Thyroid gland (tissue), 4 donors: Measurements from ENCODE around the gene FKBP15. TPM values are rescaled to one million over a fixed set of nuclear protein-coding genes. Genes with fewer than 3 reads are reported as not detected.

Source experiments
- DNase-seq, 2 donors: peaks; one replicate each; pipeline ENCODE4 v3.0.0-alpha.2; 2019
- H3K27ac ChIP-seq, 3 donors: fragments of 200-600 bp; sonication (generic); 1 replicate in 2 of 3; 2 replicates in 1 of 3; pipeline ENCODE4 v1.5.1; 2016 to 2019; ENCODE audit warnings: mild to moderate bottlenecking in 1 of 3, moderate library complexity in 1 of 3
- H3K27me3 ChIP-seq: fragments of 200-600 bp; sonication (generic); one replicate; pipeline ENCODE4 v1.5.1; 2019
- H3K36me3 ChIP-seq, 2 donors: fragments of 200-600 bp; sonication (generic); one replicate each; pipeline ENCODE4 v1.5.1; 2016 to 2019
- H3K4me1 ChIP-seq, 2 donors: fragments of 200-600 bp; sonication (generic); one replicate each; pipeline ENCODE4 v1.5.1; 2017 to 2019
- H3K4me3 ChIP-seq, 3 donors: fragments of 200-600 bp; sonication (generic); replicated peaks in 1 of 3; 1 replicate in 2 of 3; 2 replicates in 1 of 3; pipeline ENCODE4 v1.5.1; 2016; ENCODE audit warnings: mild to moderate bottlenecking in 1 of 3
- H3K9me3 ChIP-seq: fragments of 200-600 bp; sonication (generic); one replicate; pipeline ENCODE4 v1.5.1; 2017
- POLR2A ChIP-seq, 2 donors: fragments of 450-650 bp; IDR thresholded peaks; one replicate each; pipeline ENCODE4 v1.6.1; 2017; ENCODE audit warnings: antibody characterized with exemption in 2 of 2, mild to moderate bottlenecking in 2 of 2, moderate library complexity in 1 of 2
- WGBS, 2 donors: methylation state at CpG; one replicate each; pipeline ENCODE4 v1.1.5; 2017; 5-methylcytosine and 5-hydroxymethylcytosine counted together
- intact Hi-C: fragments of 100-400 bp; cut with DNase I; formaldehyde crosslinking; loops from one replicate; pipeline ENCODE4 v1.15.1; 2023
- total RNA-seq, 4 donors: library from RNA; depleted of rRNA; stranded (reverse); fragments of >200 nt; gene quantifications; one replicate each; pipeline ENCODE4 v1.2.3, GENCODE V29; 2016
- TF ChIP-seq, protein P1 (sequence below), 6 experiments: fragments of 200-600 bp in 3 of 6; fragments of 450-650 bp in 3 of 6; sonication (generic) in 3 of 6; IDR thresholded peaks; one replicate each; pipeline ENCODE4 v1.5.1; 2016 to 2019; ENCODE audit warnings: antibody characterized with exemption in 6 of 6, mild to moderate bottlenecking in 2 of 6, inconsistent platforms in 1 of 6, moderate library complexity in 1 of 6

The FKBP15 gene
- total RNA-seq, 4 donors from 2014 or later: 25.0 to 30.6 (median 29.1) TPM

DNA sequence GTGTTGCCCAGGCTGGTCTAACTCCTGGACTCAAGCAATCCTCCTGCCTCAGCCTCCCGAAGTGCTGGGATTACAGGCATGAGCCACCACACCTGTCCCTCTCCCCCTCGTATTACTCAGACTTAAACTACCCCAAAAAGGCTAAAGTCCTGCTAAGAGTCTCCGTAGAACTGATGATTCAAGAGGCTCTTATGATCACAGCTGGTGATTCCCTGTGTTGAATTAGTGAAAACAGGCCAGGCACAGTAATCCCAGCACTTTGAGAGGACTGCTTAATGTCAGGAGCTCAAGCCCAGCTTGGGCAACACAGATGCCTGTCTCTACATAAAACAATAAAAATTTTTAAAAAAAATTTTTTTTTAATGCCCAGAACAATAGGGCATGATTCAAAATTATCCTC lies 45.1 kb upstream of the FKBP15 start:
- Histone ChIP-seq H3K36me3 (peaks cover 17 to 40% of the 10 kb centered on the region in 2 donors), H3K27ac (no peak overlapping the region), H3K9me3 (no peaks in the 10 kb centered on the region), H3K4me3 (no peak overlapping the region), H3K27me3 (no peaks in the 10 kb centered on the region), H3K4me1 (no peaks in the 10 kb centered on the region)
- 74 to 86% methylated on average over 3 of the region's 3 CpGs for WGBS, 2 donors
- DNase-seq: no peak
- intact Hi-C loops: no loop called here
- TF ChIP-seq, protein P1, sequence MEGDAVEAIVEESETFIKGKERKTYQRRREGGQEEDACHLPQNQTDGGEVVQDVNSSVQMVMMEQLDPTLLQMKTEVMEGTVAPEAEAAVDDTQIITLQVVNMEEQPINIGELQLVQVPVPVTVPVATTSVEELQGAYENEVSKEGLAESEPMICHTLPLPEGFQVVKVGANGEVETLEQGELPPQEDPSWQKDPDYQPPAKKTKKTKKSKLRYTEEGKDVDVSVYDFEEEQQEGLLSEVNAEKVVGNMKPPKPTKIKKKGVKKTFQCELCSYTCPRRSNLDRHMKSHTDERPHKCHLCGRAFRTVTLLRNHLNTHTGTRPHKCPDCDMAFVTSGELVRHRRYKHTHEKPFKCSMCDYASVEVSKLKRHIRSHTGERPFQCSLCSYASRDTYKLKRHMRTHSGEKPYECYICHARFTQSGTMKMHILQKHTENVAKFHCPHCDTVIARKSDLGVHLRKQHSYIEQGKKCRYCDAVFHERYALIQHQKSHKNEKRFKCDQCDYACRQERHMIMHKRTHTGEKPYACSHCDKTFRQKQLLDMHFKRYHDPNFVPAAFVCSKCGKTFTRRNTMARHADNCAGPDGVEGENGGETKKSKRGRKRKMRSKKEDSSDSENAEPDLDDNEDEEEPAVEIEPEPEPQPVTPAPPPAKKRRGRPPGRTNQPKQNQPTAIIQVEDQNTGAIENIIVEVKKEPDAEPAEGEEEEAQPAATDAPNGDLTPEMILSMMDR (IDR thresholded peaks at IDR 0.05): no peak
- no peak for TF ChIP-seq POLR2A (IDR thresholded peaks at IDR 0.05)

DNA sequence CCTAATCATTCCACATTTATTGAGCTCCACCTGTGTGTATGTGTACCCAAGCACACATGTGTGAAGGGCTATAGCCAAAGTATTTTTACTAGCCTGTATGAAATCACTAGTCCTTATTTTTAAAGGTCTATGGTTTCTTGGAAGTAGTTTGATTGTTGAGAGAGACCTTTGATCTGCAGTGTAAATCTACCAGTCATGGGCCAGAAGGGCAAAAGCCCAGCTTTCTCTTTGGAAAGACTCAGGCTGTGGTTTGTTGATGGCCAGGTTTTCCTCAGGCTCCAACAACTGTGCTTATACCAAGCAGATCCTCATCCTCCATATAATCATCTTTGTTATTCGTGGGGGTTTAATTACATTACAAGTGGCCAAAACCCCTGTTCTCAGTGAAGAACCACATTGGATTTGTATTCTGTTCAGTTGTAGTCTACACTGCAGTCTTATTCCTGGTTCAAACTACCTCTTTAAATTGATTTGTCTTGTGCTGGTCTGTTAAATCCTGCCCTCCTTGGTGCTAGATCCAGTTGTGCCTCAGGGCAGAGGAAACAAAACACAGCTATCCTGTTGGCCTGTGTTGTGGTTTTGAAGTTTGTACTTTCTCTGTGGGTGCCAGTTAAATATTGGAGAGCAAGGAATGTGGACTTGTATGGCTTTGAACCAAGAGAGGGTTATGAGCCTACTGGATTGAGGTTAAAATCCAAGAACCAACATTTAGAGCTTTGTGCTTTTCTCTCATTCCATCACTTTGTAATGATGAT lies 41.0 kb upstream of the FKBP15 start:
- Histone ChIP-seq H3K4me1 (no peaks in the 10 kb centered on the region), H3K27me3 (no peaks in the 10 kb centered on the region), H3K36me3 (peaks cover 8 to 14% of the 10 kb centered on the region in 2 donors), H3K27ac (no peak overlapping the region), H3K9me3 (no peaks in the 10 kb centered on the region), H3K4me3 (no peak overlapping the region)
- 87 to 100% methylated on average over 1 of the region's 1 CpG for WGBS, 2 donors
- intact Hi-C loops: no loop called here
- TF ChIP-seq, protein P1 (IDR thresholded peaks at IDR 0.05): no peak
- TF ChIP-seq POLR2A (IDR thresholded peaks at IDR 0.05): no peak
- no peak for DNase-seq

DNA sequence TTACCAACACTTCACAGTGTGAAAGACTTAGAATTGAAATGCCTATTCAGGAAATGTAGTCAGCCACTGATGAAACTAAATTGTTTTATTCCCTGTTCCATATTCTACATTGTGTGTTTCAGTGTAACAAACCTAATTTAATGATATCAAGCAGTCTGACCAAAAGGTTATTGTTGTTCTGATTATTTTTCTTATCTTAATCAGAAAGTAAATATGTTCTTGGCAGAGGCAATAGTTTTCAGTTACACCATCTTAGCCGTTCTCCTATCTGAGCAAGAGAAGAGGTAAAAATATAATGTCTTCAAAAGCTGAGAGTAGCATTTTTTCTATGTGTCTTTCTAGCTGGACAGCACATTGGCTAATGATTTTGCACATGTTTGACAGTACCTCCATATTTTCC lies 37.2 kb upstream of the FKBP15 start:
- WGBS, 2 donors: 88 to 93% methylated on average over 1 of the region's 1 CpG

DNA sequence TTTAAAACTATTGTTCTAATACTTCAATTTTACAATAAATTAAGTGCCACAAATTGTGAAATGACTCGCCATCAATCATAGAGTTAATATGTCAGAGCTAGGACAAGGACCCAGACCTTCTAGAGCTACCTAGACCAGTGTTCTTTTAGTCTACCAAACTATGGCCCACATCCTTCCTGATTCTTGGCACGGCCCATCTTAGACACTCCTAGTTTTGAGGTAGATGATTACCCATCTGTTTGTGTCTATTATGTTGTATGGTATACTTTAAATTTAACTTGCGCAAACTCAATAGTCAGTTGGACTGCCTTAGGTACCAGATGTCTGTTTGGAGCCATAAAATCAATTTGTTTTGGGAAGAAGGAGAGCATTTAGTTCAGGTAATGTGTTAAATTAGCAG lies 36.8 kb upstream of the FKBP15 start:
- Histone ChIP-seq H3K9me3 (no peaks in the 10 kb centered on the region), H3K36me3 (peaks cover 8 to 9% of the 10 kb centered on the region in 2 donors), H3K27ac (no peak overlapping the region), H3K4me3 (no peak overlapping the region), H3K4me1 (no peaks in the 10 kb centered on the region), H3K27me3 (no peaks in the 10 kb centered on the region)
- DNase-seq: no peak
- TF ChIP-seq POLR2A (IDR thresholded peaks at IDR 0.05): no peak
- TF ChIP-seq, protein P1 (IDR thresholded peaks at IDR 0.05): no peak
- intact Hi-C loops: no loop called here
- 95 to 98% methylated on average over 3 of the region's 3 CpGs for WGBS, 2 donors

More for the DNA sequence above, 37.2 kb upstream of the FKBP15 start:
- intact Hi-C loops: no loop called here
- DNase-seq: no peak
- TF ChIP-seq, protein P1 (IDR thresholded peaks at IDR 0.05): no peak
- no peak for TF ChIP-seq POLR2A (IDR thresholded peaks at IDR 0.05)
- Histone ChIP-seq H3K27ac (no peak overlapping the region), H3K4me3 (no peak overlapping the region), H3K9me3 (no peaks in the 10 kb centered on the region), H3K36me3 (peaks cover 8 to 9% of the 10 kb centered on the region in 2 donors), H3K4me1 (no peaks in the 10 kb centered on the region), H3K27me3 (no peaks in the 10 kb centered on the region)

DNA sequence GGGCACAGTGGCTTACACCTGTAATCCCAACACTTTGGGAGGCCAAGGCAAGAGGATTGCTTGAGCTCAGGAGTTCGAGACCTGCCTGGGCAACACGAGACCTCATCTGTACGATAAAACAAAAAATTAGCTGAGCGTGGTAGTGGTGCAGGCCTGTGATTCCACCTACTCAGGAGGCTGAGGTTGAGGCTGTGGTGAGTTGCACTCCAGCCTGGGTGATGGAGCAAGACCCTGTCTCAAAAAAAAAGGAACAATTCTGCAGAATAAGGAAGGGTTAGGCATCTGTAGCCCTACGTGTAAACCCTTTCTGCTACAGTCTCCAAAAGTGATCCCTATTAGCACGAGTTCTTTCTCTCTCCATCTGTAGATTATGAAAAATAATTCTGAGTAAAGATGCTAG lies 34.4 kb upstream of the FKBP15 start:
- 93% methylated on average over 6 of the region's 6 CpGs for WGBS, 2 donors
- H3K4me1 ChIP-seq: no peaks in the 10 kb centered on the region
- H3K36me3 ChIP-seq: peaks cover 7 to 8% of the 10 kb centered on the region in 2 donors
- DNase-seq: no peak
- H3K4me3 ChIP-seq: no peak overlapping the region
- H3K27me3 ChIP-seq: no peaks in the 10 kb centered on the region
- H3K9me3 ChIP-seq: no peaks in the 10 kb centered on the region
- no peak overlapping the region for H3K27ac ChIP-seq
- intact Hi-C loops: no loop called here
- TF ChIP-seq, protein P1 (IDR thresholded peaks at IDR 0.05): no peak
- TF ChIP-seq POLR2A (IDR thresholded peaks at IDR 0.05): no peak
